Naive thymus-derived CD4-positive, alpha-beta T cell (primary cell): ENCODE data around the gene SSTR3. TPM values are rescaled to one million over a fixed set of nuclear protein-coding genes. Genes with fewer than 3 reads are reported as not detected.

Experiments
- ATAC-seq: fragments of 150-1000 bp; cut with Tn5 transposase; 2 replicates; pipeline ENCODE4 v1.10.0; 2021; ENCODE audit warnings: mild to moderate bottlenecking, moderate library complexity
- CTCF ChIA-PET: fragments of 350-600 bp; sonication (Branson Sonifier 250); formaldehyde crosslinking; loops from one replicate; lab custom pipeline; 2021; ENCODE audit warnings: antibody characterized with exemption; lab: Charles Lee
- POLR2A ChIA-PET: fragments of 350-600 bp; sonication (Branson Sonifier 250); formaldehyde crosslinking; loops from one replicate; lab custom pipeline; 2021; ENCODE audit warnings: antibody characterized with exemption, inconsistent platforms; lab: Charles Lee
- DNase-seq, 9 donors: peaks; one replicate each; pipeline versions ENCODE4 v3.0.0 to v3.0.0-alpha.2; 2020 to 2022; ENCODE audit warnings: mixed read lengths in 1 of 9
- H3K27ac ChIP-seq: one replicate; pipeline ENCODE4 v1.7.0; 2013; ENCODE audit warnings: mild to moderate bottlenecking, low read depth, low read length, moderate library complexity
- H3K27me3 ChIP-seq, 2 donors: one replicate each; pipeline ENCODE4 v1.7.0; 2013; ENCODE audit warnings: low read length in 2 of 2, mild to moderate bottlenecking in 2 of 2, moderate library complexity in 2 of 2; ENCODE audit not compliant: control insufficient read depth in 2 of 2, insufficient read depth in 2 of 2
- H3K36me3 ChIP-seq, 3 experiments: 1 replicate in 2 of 3; 2 replicates in 1 of 3; pipeline ENCODE4 v1.7.0; 2013; ENCODE audit warnings: low read length in 3 of 3, mild to moderate bottlenecking in 3 of 3, moderate library complexity in 1 of 3; ENCODE audit not compliant: insufficient read depth in 3 of 3, control insufficient read depth in 2 of 3
- H3K4me1 ChIP-seq, 2 donors: one replicate each; pipeline ENCODE4 v1.7.0; 2013; ENCODE audit warnings: low read length in 2 of 2, mild to moderate bottlenecking in 2 of 2, moderate library complexity in 1 of 2; ENCODE audit not compliant: control insufficient read depth in 2 of 2, insufficient read depth in 2 of 2
- H3K4me3 ChIP-seq: 2 replicates; pipeline ENCODE4 v1.7.0; 2013; ENCODE audit warnings: mild to moderate bottlenecking, low read length
- H3K9me3 ChIP-seq, 3 experiments: 1 replicate in 2 of 3; 2 replicates in 1 of 3; pipeline ENCODE4 v1.7.0; 2013; ENCODE audit warnings: low read length in 3 of 3; ENCODE audit not compliant: control insufficient read depth in 2 of 3
- H3K27ac Mint-ChIP-seq, 9 donors: one replicate each; pipeline ENCODE4 v1.8.0; 2020 to 2022; ENCODE audit warnings: mixed read lengths in 9 of 9, mild to moderate bottlenecking in 8 of 9, moderate library complexity in 5 of 9, inconsistent platforms in 2 of 9
- H3K27me3 Mint-ChIP-seq, 5 donors: one replicate each; pipeline ENCODE4 v1.8.0; 2021 to 2022; ENCODE audit warnings: mixed read lengths in 5 of 5, mild to moderate bottlenecking in 1 of 5
- H3K36me3 Mint-ChIP-seq, 5 donors: one replicate each; pipeline ENCODE4 v1.8.0; 2020 to 2022; ENCODE audit warnings: mixed read lengths in 5 of 5, mild to moderate bottlenecking in 3 of 5, inconsistent platforms in 1 of 5
- H3K4me1 Mint-ChIP-seq, 7 donors: one replicate each; pipeline ENCODE4 v1.8.0; 2020 to 2022; ENCODE audit warnings: mixed read lengths in 7 of 7, mild to moderate bottlenecking in 3 of 7, inconsistent platforms in 1 of 7
- H3K4me3 Mint-ChIP-seq, 10 donors: one replicate each; pipeline ENCODE4 v1.8.0; 2020 to 2022; ENCODE audit warnings: mild to moderate bottlenecking in 10 of 10, mixed read lengths in 10 of 10, moderate library complexity in 6 of 10, inconsistent platforms in 2 of 10
- H3K9me3 Mint-ChIP-seq, 11 donors: one replicate each; pipeline ENCODE4 v1.8.0; 2020 to 2022; ENCODE audit warnings: mixed read lengths in 11 of 11, mild to moderate bottlenecking in 4 of 11, inconsistent platforms in 1 of 11, moderate library complexity in 1 of 11
- intact Hi-C, 2 donors: fragments of 100-400 bp; cut with micrococcal nuclease; formaldehyde crosslinking; loops; one replicate each; pipeline ENCODE4 v1.15.1; 2023
- polyA plus RNA-seq, 2 donors: library from polyadenylated mRNA; unstranded; fragments of 300-500 nt; fragmentation: Illumina TruSeq; gene quantifications; one replicate each; pipeline ENCODE4 v1.2.3, GENCODE V29; 2021
- total RNA-seq, 6 experiments: library from RNA in 5 of 6; stranded (reverse) in 5 of 6; gene quantifications; 1 replicate in 5 of 6; 2 replicates in 1 of 6; pipeline ENCODE4 v1.2.3 and lab custom pipeline; 2021 to 2026

SSTR3 gene
- total and polyA plus RNA-seq, 7 experiments from 2014 or later, result 3.9 to 30.4 (median 6.4) TPM

GRCh38 chr22:37258005-37258752 lies 45.9 kb upstream of the SSTR3 start:
- H3K27ac Mint-ChIP-seq, result peak overlapping the region in 2 of 9 donors; percentile 18 to 31
- CTCF ChIA-PET, result interaction anchor here (1.0 to 5.8 kb wide), 10 partner anchors 14 to 172 kb away, joined by 3 to 184 read pairs (median 18); partner anchors contain the start of gene RAC2
- peaks cover 0 to 3% (median 0%) of the 10 kb centered on the region in 5 donors for H3K36me3 Mint-ChIP-seq
- DNase-seq (no peak), ATAC-seq (no peak)
- Histone ChIP-seq H3K36me3 (no peaks in the 10 kb centered on the region), H3K27ac (no peak overlapping the region), H3K4me3 (no peak overlapping the region), H3K27me3 (no peaks in the 10 kb centered on the region), H3K4me1 (peaks cover 7 to 24% of the 10 kb centered on the region in 2 donors), H3K9me3 (no peaks in the 10 kb centered on the region)
- peaks cover 23 to 44% (median 36%) of the 10 kb centered on the region in 7 donors for H3K4me1 Mint-ChIP-seq
- POLR2A ChIA-PET, result interaction anchor here (3.0 to 5.9 kb wide), 3 partner anchors 16 to 39 kb away, joined by 13 to 151 read pairs (median 26); partner anchors contain the start of gene RAC2
- H3K9me3 Mint-ChIP-seq, result peaks cover 0 to 1% (median 0%) of the 10 kb centered on the region in 11 donors
- intact Hi-C loops, result no loop called here
- peaks cover 0 to 15% (median 0%) of the 10 kb centered on the region in 5 donors for H3K27me3 Mint-ChIP-seq
- no peak overlapping the region for H3K4me3 Mint-ChIP-seq

- H3K27me3 ChIP-seq, result no peaks in the 10 kb centered on the region
- no peaks in the 10 kb centered on the region for H3K9me3 ChIP-seq
- Mint-ChIP-seq H3K4me3 (peak overlapping the region in 1 of 10 donors; percentile 14), H3K9me3 (peaks cover 0 to 1% (median 0%) of the 10 kb centered on the region in 11 donors), H3K27ac (peak overlapping the region in 1 of 9 donors; percentile 54), H3K36me3 (no peaks in the 10 kb centered on the region), H3K4me1 (peaks cover 23 to 42% (median 36%) of the 10 kb centered on the region in 7 donors), H3K27me3 (peaks cover 0 to 13% (median 0%) of the 10 kb centered on the region in 5 donors)
- intact Hi-C loops, result no loop called here
- H3K27ac ChIP-seq, result no peak overlapping the region
- ChIA-PET POLR2A (interaction anchor here (1.2 kb wide), 1 partner anchor 12 kb away, joined by 4 read pairs; the partner anchor contains the start of gene RAC2), CTCF (interaction anchor here (0.8 to 1.5 kb wide), 3 partner anchors 9 to 30 kb away, joined by 3 to 5 read pairs (median 3); no protein-coding TSS in a partner anchor)
- DNase-seq (no peak), ATAC-seq (no peak)
- H3K4me3 ChIP-seq, result no peak overlapping the region
- H3K4me1 ChIP-seq, result peaks cover 7 to 23% of the 10 kb centered on the region in 2 donors
- no peaks in the 10 kb centered on the region for H3K36me3 ChIP-seq
Observed at GRCh38 chr22:37256075-37256726, 43.9 kb upstream of the SSTR3 start.

- H3K4me3 ChIP-seq, result no peak overlapping the region
- H3K4me1 Mint-ChIP-seq, result peaks cover 17 to 36% (median 30%) of the 10 kb centered on the region in 7 donors
- no peaks in the 10 kb centered on the region for H3K36me3 ChIP-seq
- H3K27me3 Mint-ChIP-seq, result peaks cover 0 to 11% (median 0%) of the 10 kb centered on the region in 5 donors
- CTCF ChIA-PET, result interaction anchor here (0.8 to 1.2 kb wide), 2 partner anchors 10 to 30 kb away, joined by 3 read pairs; no protein-coding TSS in a partner anchor
- no peak overlapping the region for H3K27ac ChIP-seq
- H3K27me3 ChIP-seq, result no peaks in the 10 kb centered on the region
- POLR2A ChIA-PET, result interaction anchor here (1.0 to 1.2 kb wide), 2 partner anchors 11 to 60 kb away, joined by 4 read pairs; partner anchors contain the start of gene RAC2
- ATAC-seq (no peak), DNase-seq (no peak)
- H3K9me3 Mint-ChIP-seq, result peaks cover 0 to 1% (median 0%) of the 10 kb centered on the region in 11 donors
- intact Hi-C loops, result no loop called here
- no peak overlapping the region for H3K4me3 Mint-ChIP-seq
- no peaks in the 10 kb centered on the region for H3K9me3 ChIP-seq
- peaks cover 2 to 17% of the 10 kb centered on the region in 2 donors for H3K4me1 ChIP-seq
- no peaks in the 10 kb centered on the region for H3K36me3 Mint-ChIP-seq
- H3K27ac Mint-ChIP-seq, result peak overlapping the region in 4 of 9 donors; percentile 36 to 77 (median 66)
Observed at GRCh38 chr22:37255558-37256006, 43.3 kb upstream of the SSTR3 start.

GRCh38 chr22:37254867-37255233 lies 42.6 kb upstream of the SSTR3 start:
- H3K9me3 ChIP-seq, result no peaks in the 10 kb centered on the region
- H3K9me3 Mint-ChIP-seq, result peaks cover 0 to 1% (median 0%) of the 10 kb centered on the region in 11 donors
- ATAC-seq, result no peak
- H3K36me3 ChIP-seq, result no peaks in the 10 kb centered on the region
- peaks cover 0 to 11% (median 0%) of the 10 kb centered on the region in 5 donors for H3K27me3 Mint-ChIP-seq
- H3K27ac ChIP-seq, result no peak overlapping the region
- no peaks in the 10 kb centered on the region for H3K27me3 ChIP-seq
- peak overlapping the region in 2 of 9 donors; percentile 36 to 71 for H3K27ac Mint-ChIP-seq
- POLR2A ChIA-PET, result interaction anchor here (1.0 to 1.3 kb wide), 2 partner anchors 11 to 60 kb away, joined by 4 to 6 read pairs; partner anchors contain the start of gene RAC2
- intact Hi-C loops, result no loop called here
- CTCF ChIA-PET, result no interaction called here
- no peak overlapping the region for H3K4me3 Mint-ChIP-seq
- no peak for DNase-seq
- no peak overlapping the region for H3K4me3 ChIP-seq
- H3K4me1 ChIP-seq, result peaks cover 0 to 12% of the 10 kb centered on the region in 2 donors
- H3K36me3 Mint-ChIP-seq, result no peaks in the 10 kb centered on the region
- peaks cover 10 to 29% (median 23%) of the 10 kb centered on the region in 7 donors for H3K4me1 Mint-ChIP-seq

- Mint-ChIP-seq H3K9me3 (peaks cover 0 to 1% (median 0%) of the 10 kb centered on the region in 11 donors), H3K27ac (peak overlapping the region in 1 of 9 donors; percentile 36), H3K27me3 (peaks cover 0 to 11% (median 0%) of the 10 kb centered on the region in 5 donors), H3K4me1 (peaks cover 5 to 23% (median 18%) of the 10 kb centered on the region in 7 donors), H3K36me3 (no peaks in the 10 kb centered on the region), H3K4me3 (no peak overlapping the region)
- CTCF ChIA-PET, result interaction anchor here (0.7 kb wide), 1 partner anchor 13 kb away, joined by 3 read pairs; no protein-coding TSS in a partner anchor
- Histone ChIP-seq H3K9me3 (no peaks in the 10 kb centered on the region), H3K36me3 (no peaks in the 10 kb centered on the region), H3K4me1 (peaks cover 0 to 7% of the 10 kb centered on the region in 2 donors), H3K4me3 (no peak overlapping the region), H3K27me3 (no peaks in the 10 kb centered on the region), H3K27ac (no peak overlapping the region)
- intact Hi-C loops, result no loop called here
- ATAC-seq (no peak), DNase-seq (no peak)
- POLR2A ChIA-PET, result interaction anchor here (1.0 to 1.3 kb wide), 2 partner anchors 10 to 61 kb away, joined by 4 to 6 read pairs; partner anchors contain the start of gene RAC2
Observed at GRCh38 chr22:37254209-37254866, 42.1 kb upstream of the SSTR3 start.
